ENCODE results near the gene IER5. TPM values are rescaled to one million over a fixed set of nuclear protein-coding genes. Genes with fewer than 3 reads are reported as not detected.
A peak's percentile ranks its signal among the peaks of the same experiment; 100 is the strongest.

IER5 gene
- total and polyA plus RNA-seq, 2 of the 13 experiments (the other 11 are each of a cell fraction or from before 2014, with no cell fraction given) = 2.5 to 3.5 TPM

GRCh38 chr1:181044449-181044966 is 44.0 kb upstream of the IER5 start (continued):
- TF ChIP-seq ARID4A (CRISPR knock-in tag; IDR thresholded peaks at IDR 0.05; ENCODE audit: borderline replicate concordance) (peak; percentile 48; the same call in 1 of the 2 replicates), ZNF414 (CRISPR knock-in tag; IDR thresholded peaks at IDR 0.05) (0 out of 2 replicates have a peak, but pooled peaks have one; percentile 46), PAXIP1 (CRISPR knock-in tag; conservative IDR thresholded peaks at IDR 0.05) (peak; percentile 90), ONECUT2 (CRISPR knock-in tag; IDR thresholded peaks at IDR 0.05) (no peak), MED1 (CRISPR knock-in tag; IDR thresholded peaks at IDR 0.05) (peak; percentile 77), ZNF276 (CRISPR knock-in tag; IDR thresholded peaks at IDR 0.05; ENCODE audit: low read depth) (peak; percentile 99), RARA (CRISPR knock-in tag; IDR thresholded peaks at IDR 0.05) (peak; percentile 68), ZNF614 (CRISPR knock-in tag; IDR thresholded peaks at IDR 0.05; ENCODE audit: borderline replicate concordance) (no peak), POLR2G (IDR thresholded peaks at IDR 0.05; ENCODE audit: low read depth, low read length) (peak; percentile 27; the same call in 1 of the 2 replicates), DMAP1 (CRISPR knock-in tag; IDR thresholded peaks at IDR 0.05) (0 out of 2 replicates have a peak, but pooled peaks have one; percentile 21), MIER3 (CRISPR knock-in tag; IDR thresholded peaks at IDR 0.05; ENCODE audit: borderline replicate concordance) (peak; percentile 70; the same call in 1 of the 2 replicates), HMGXB4 (CRISPR knock-in tag; IDR thresholded peaks at IDR 0.05; ENCODE audit: borderline replicate concordance in 1 of 2, low read depth in 1 of 2) (no peak), ZNF878 (CRISPR knock-in tag; IDR thresholded peaks at IDR 0.05) (no peak), ZSCAN9 (CRISPR knock-in tag; IDR thresholded peaks at IDR 0.05; ENCODE audit: borderline replicate concordance) (peak; percentile 61; the same call in 1 of the 2 replicates), IKZF5 (CRISPR knock-in tag; IDR thresholded peaks at IDR 0.05) (peak; percentile 32; the same call in 1 of the 2 replicates)
